Skeletal muscle satellite cell (primary cell): Measurements from ENCODE around the gene TMEM144. TPM values are rescaled to one million over a fixed set of nuclear protein-coding genes. Genes with fewer than 3 reads are reported as not detected.

ENCODE experiments used
- H3K27me3 ChIP-seq: 2 replicates; pipeline ENCODE4 v1.7.0; 2013; ENCODE audit warnings: low read length; ENCODE audit not compliant: control insufficient read depth, insufficient read depth
- H3K36me3 ChIP-seq: 2 replicates; pipeline ENCODE4 v1.7.0; 2013; ENCODE audit warnings: mild to moderate bottlenecking, control low read depth, low read length; ENCODE audit not compliant: insufficient read depth
- H3K4me1 ChIP-seq: 2 replicates; pipeline ENCODE4 v1.7.0; 2013; ENCODE audit warnings: low read length; ENCODE audit not compliant: control insufficient read depth, insufficient read depth
- H3K4me2 ChIP-seq: 2 replicates; pipeline ENCODE4 v1.7.0; 2013; ENCODE audit warnings: mild to moderate bottlenecking, low read length
- H3K4me3 ChIP-seq: 2 replicates; pipeline ENCODE4 v1.7.0; 2013; ENCODE audit warnings: low read length
- H3K9ac ChIP-seq: 2 replicates; pipeline ENCODE4 v1.7.0; 2013; ENCODE audit warnings: mild to moderate bottlenecking, low read depth, low read length, moderate library complexity
- H3K9me3 ChIP-seq: replicated peaks from 2 replicates; pipeline ENCODE4 v1.7.0; 2013; ENCODE audit warnings: mild to moderate bottlenecking, control low read depth, low read length
- total RNA-seq: library from RNA; depleted of rRNA; stranded (reverse); fragments of >200 nt; gene quantifications from 2 replicates; pipeline ENCODE4 v1.2.3, GENCODE V29; 2012; rRNA removed

TMEM144 gene
- total RNA-seq: 8.7 and 11.4 TPM in 2 replicates

GRCh38 chr4:158209825-158210807 lies at the start of gene TMEM144:
Gene TMEM144 (plus strand): TSS chr4:158210486. CDS start chr4:158212668, 2,182 bp downstream.
- H3K9me3 ChIP-seq: no peaks in the 10 kb centered on the region
- no peaks in the 10 kb centered on the region for H3K27me3 ChIP-seq
- peaks cover 10% of the 10 kb centered on the region for H3K4me1 ChIP-seq
- peak within 1 kb of the TSS; percentile 88 for H3K4me2 ChIP-seq
- peak within 1 kb of the TSS; percentile 70 for H3K4me3 ChIP-seq
- peak within 1 kb of the TSS; percentile 79 for H3K9ac ChIP-seq
- no peaks in the 10 kb centered on the region for H3K36me3 ChIP-seq

DNA sequence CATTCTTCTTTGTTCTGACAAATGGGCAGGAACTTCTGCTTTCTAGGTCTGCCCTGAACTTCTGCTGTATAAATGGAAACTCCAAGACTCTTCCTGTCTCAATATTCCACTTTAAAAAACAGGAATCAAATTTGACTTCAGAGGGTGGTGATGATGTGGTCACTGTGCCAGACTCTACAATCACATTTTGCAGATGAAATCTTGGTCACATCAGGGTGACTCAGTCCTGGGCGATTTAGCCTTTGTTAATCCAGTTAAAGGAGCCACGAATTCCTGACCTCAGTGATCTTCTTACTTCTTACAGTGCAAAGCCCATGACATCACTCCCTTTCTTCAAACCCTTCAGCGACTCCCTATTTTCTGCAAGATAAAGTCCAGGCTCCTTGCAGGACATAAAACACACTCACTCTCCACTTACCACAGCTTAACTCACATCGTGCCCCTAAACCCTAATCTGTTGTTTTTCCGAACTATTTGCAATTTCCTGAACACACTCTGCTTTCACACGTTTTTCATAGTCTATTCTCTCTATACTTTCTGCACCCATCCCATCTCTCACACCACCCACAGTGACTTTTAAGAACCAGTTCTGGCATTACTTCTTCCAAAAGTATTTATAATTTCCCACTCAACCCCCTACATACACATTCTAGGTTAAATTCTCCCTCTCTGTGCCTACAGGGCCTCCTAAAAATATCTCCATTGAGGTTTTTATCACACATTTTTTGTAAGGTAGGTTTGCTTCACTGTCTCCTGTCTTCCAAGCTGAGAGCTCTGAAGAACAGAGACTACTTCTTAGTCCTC lies 48.5 kb upstream of the TMEM144 start:
- no peaks in the 10 kb centered on the region for H3K9me3 ChIP-seq
- H3K9ac ChIP-seq: peak overlapping the region; percentile 39
- H3K4me3 ChIP-seq: no peak overlapping the region
- no peaks in the 10 kb centered on the region for H3K36me3 ChIP-seq
- peak overlapping the region; percentile 44 for H3K4me2 ChIP-seq
- no peaks in the 10 kb centered on the region for H3K27me3 ChIP-seq
- peaks cover 16% of the 10 kb centered on the region for H3K4me1 ChIP-seq

DNA sequence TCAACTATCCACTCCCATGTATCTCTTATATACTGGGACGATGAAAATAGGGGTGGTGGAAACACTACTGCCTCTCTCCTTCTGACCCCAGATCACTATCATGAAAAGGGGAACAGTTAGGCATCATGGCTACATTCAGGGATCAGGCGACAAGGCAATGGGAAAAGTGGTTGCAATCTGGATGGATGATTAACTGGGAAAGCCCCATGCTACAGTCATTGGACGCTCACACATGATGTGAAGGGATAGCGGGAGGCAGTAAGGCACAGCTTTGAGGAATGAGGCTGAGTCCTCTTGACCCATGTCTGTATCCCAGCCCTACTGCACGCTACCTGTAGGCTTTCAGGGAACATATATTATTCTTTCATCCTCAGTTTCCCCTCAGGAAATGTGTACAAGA lies 47.7 kb upstream of the TMEM144 start:
- no peaks in the 10 kb centered on the region for H3K27me3 ChIP-seq
- H3K9ac ChIP-seq: no peak overlapping the region
- no peak overlapping the region for H3K4me2 ChIP-seq
- H3K4me1 ChIP-seq: peaks cover 16% of the 10 kb centered on the region
- no peaks in the 10 kb centered on the region for H3K9me3 ChIP-seq
- H3K36me3 ChIP-seq: no peaks in the 10 kb centered on the region
- no peak overlapping the region for H3K4me3 ChIP-seq

- no peak overlapping the region for H3K4me3 ChIP-seq
- no peak overlapping the region for H3K9ac ChIP-seq
- no peaks in the 10 kb centered on the region for H3K9me3 ChIP-seq
- peak overlapping the region; percentile 16 for H3K4me2 ChIP-seq
- no peaks in the 10 kb centered on the region for H3K27me3 ChIP-seq
- no peaks in the 10 kb centered on the region for H3K36me3 ChIP-seq
- peaks cover 12% of the 10 kb centered on the region for H3K4me1 ChIP-seq
Measured at GRCh38 chr4:158163941-158164767, 46.1 kb upstream of the TMEM144 start.

DNA sequence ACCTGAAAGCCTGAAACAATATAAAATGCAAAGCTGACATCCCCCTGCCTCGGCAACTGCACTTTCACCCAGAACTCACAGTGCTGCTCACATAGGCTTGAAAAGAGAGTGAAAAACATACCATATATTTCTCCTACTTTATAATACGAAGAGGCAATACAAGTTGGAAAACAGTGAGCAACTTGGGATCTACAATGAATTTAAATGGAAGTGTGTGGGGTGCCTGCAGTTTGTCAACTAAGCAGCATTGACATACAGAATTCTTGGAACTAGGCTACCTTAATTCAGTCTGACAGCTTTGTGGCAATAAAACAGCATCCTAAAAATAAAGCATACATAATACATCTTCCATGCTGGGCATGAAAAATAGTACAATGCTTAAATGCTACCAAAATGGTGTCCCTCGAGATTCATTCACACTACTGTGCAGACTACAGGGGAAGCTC lies 45.5 kb upstream of the TMEM144 start:
- Histone ChIP-seq H3K4me1 (peaks cover 10% of the 10 kb centered on the region), H3K4me3 (no peak overlapping the region), H3K27me3 (no peaks in the 10 kb centered on the region), H3K9me3 (no peaks in the 10 kb centered on the region), H3K9ac (no peak overlapping the region), H3K36me3 (no peaks in the 10 kb centered on the region), H3K4me2 (peak overlapping the region; percentile 16)

DNA sequence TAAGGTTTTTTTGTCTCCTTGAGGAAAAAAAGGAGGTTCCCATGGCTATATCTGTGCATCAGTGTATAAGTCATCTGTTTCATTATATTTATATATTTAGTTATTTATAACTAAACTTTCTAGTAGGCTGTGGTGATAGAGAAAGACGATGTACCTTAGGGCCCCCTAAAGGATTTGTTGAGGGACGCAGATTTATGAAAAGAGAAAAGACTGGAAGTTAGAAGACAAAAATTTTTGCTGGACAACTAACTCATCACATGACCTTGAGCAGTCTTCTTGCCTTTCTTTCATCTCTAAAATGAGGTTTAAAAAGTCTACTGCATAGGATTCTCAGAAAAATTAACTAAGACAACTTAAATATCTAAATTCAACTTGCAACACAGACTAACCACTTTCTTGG lies 43.6 kb upstream of the TMEM144 start:
- peak overlapping the region; percentile 17 for H3K4me2 ChIP-seq
- H3K9ac ChIP-seq: no peak overlapping the region
- no peak overlapping the region for H3K4me3 ChIP-seq
- no peaks in the 10 kb centered on the region for H3K27me3 ChIP-seq
- H3K36me3 ChIP-seq: no peaks in the 10 kb centered on the region
- H3K4me1 ChIP-seq: peaks cover 12% of the 10 kb centered on the region
- no peaks in the 10 kb centered on the region for H3K9me3 ChIP-seq

- no peaks in the 10 kb centered on the region for H3K27me3 ChIP-seq
- peaks cover 13% of the 10 kb centered on the region for H3K4me1 ChIP-seq
- H3K36me3 ChIP-seq: no peaks in the 10 kb centered on the region
- H3K4me3 ChIP-seq: peak overlapping the region; percentile 81
- H3K4me2 ChIP-seq: peak overlapping the region; percentile 95
- no peaks in the 10 kb centered on the region for H3K9me3 ChIP-seq
- H3K9ac ChIP-seq: no peak overlapping the region
Measured at GRCh38 chr4:158168606-158169005, 41.7 kb upstream of the TMEM144 start.

- H3K4me1 ChIP-seq: peaks cover 13% of the 10 kb centered on the region
- H3K36me3 ChIP-seq: no peaks in the 10 kb centered on the region
- peak overlapping the region; percentile 81 for H3K4me3 ChIP-seq
- H3K27me3 ChIP-seq: no peaks in the 10 kb centered on the region
- peak overlapping the region; percentile 95 for H3K4me2 ChIP-seq
- H3K9ac ChIP-seq: peak overlapping the region; percentile 73
- no peaks in the 10 kb centered on the region for H3K9me3 ChIP-seq
Measured at GRCh38 chr4:158169506-158169905, 40.8 kb upstream of the TMEM144 start.

DNA sequence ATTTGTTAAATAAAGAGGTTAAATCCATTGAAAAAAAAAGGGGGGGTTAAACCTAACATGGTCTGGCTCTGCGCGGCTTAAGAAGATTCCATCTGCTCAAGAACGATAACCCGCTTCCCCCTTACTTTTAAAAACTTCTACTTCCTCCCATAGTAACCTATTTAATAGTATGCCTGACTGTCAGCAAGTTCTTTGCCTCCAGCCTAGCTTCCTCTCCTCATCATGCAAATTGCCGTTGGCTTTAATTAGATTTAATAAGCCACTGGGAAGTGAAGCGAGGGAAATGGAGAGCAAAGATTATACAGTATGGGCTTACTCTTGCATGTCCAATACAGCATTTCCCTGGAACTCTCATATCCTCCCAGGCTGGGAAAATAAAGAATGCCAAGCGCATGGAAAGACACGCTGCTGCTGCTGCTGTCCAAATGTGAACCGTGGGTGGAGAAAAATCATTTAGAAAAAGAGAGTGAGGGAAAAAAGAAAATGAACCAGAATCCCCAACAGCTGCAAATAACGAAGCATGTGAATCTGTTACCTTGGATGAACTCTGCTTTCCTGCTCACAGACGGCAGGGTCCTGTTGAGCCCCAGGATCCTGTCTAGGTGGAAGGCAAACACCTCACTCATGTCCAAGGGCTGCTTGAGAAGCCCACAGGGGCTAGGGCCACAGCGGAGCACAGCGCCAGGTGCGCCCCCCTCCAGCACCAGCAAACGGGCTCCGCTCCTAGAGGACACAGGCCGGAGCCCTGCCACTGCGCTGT lies 40.2 kb upstream of the TMEM144 start:
- H3K27me3 ChIP-seq: no peaks in the 10 kb centered on the region

DNA sequence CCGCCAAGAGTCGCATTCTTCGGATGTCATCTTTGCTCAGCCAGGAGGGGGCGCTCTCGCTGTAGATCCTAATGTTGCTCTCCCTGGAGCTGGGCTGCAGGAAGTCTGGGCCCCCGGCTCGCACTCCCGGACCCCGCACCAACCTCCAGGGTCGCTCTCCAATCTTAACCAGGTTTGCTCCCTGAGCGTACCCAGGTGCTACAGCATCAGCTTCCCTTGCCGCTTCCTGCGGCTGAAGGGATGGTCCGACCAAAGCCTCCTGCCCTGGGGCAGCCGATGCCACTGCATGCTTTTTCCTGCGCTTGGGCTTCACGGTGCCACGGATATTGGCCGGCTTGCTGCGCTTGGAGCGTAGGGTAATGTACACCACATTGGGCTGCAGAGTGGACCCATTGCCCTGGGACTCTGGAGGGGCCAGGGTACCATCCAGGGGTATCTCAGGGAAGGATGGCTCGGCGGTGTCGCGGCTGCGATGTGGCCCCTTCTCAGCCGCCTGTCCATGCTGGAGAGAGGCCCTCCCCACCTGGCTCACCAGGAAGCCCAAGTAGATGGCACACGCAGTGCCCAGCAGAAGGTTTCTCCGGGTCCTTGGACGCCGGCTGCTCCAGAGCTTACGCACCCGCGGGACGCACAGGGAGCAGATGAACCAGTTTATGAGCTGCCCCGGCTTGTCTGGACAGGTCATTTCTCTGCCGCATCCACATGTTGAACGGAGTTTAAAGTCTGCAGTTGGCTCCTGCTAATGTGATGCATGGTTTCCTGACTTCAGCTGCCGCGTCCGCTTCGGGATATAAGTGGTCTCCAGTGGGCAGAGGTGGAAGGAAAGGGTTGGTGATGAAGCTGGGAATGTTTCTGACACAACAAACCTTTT lies 39.4 kb upstream of the TMEM144 start:
- H3K9me3 ChIP-seq: no peaks in the 10 kb centered on the region
- peak overlapping the region; percentile 81 for H3K4me3 ChIP-seq
- H3K4me1 ChIP-seq: peaks cover 15% of the 10 kb centered on the region
- peak overlapping the region; percentile 73 for H3K9ac ChIP-seq
- no peaks in the 10 kb centered on the region for H3K27me3 ChIP-seq
- H3K36me3 ChIP-seq: no peaks in the 10 kb centered on the region
- H3K4me2 ChIP-seq: peak overlapping the region; percentile 95

More for the DNA sequence above, 40.2 kb upstream of the TMEM144 start:
- Histone ChIP-seq H3K9ac (peak overlapping the region; percentile 73), H3K4me2 (peak overlapping the region; percentile 95), H3K4me1 (peaks cover 13% of the 10 kb centered on the region), H3K9me3 (no peaks in the 10 kb centered on the region), H3K4me3 (peak overlapping the region; percentile 81), H3K36me3 (no peaks in the 10 kb centered on the region)
